Measurements from ENCODE around the gene EPS8.

Gene EPS8

DNA sequence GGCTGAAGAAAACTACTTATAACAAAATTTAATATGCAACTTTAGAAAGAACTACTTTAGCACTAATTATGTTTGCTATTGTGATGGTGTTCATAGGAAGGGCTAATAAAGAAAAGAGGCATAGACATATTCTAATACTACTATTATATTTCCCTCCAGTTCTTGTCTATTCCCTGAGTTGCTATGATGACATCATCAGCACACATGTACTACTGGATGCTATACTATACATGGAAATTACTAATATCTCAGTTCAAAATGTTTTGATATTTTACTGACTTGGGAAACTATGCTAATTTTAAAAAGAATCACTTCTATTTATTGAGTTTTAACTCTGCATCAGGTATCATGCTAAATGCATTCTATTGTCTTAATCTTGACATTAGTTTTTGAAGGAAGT is 101.6 kb downstream of the EPS8 start:
- no peak for DNase-seq

DNA sequence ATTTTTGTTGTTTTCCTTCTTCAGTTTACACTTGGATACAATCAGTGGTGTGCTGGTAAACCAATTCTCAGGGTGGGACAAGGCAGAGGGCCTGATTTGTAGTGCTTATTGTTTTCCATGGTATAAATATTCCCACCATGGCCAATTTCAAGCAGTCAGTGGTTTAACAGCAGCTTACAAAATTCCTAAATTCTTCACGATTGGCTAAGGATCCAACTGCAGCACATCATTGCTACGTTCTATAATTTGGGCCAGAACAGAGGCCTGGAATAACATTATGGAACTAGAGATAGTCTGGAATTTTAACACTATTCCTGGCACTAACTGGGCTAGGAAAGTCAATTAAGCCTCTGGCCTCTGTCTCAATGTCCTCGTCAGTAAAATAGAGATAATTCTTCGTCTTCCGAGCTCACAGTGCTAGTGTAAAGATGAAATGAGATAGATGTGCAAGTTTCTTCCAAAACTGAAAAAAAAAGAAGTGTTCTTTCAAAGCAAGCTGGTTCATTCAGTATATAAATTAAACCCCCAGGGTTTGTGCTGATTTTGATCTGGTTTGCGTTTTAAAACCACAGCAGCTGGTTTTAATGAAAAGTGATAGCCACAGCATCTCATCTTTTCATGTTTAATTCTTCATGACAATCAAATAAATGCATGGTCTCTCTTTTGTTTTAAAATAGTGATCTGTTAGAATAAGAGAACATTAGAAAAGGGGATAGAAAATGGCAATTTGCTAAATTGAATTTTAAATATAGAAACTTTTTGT is 104.1 kb downstream of the EPS8 start:
- DNase-seq, result no peak

DNA sequence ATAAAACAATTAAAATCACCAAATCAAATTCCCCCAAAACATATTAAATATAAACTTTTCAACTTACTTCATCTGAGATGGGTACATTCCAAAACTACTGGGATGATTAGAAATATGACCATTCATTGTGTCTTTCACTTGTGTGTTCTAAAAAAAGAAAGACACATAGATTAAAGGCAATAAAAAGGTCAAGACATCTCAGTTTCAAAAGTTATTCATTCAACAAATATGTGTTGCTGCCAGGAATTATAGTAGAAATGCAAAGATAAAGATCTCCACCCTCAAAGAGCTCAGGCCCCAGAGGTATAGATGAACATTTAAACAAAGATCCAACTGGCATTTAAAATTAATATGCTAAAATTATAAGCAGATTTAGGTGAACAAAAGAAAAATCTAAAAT is 106.4 kb downstream of the EPS8 start:
- no peak for DNase-seq

DNA sequence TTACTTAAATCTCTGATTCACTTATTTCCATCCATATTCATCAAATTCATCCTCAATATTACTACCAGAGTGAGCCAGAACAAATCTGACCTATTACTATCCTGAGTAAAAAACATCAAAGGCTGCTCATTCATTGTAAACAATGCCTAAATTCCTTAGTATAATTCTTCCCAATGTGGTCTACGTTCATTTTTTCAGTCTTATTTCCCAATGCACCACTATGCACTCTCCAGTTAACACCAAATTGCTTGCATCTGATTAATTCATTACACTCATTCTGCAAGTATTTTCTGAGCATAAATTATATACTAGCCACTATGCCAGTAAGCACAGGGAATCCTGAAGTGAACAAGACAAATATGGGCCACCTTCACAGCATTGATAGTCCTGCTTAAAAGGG is 110.0 kb downstream of the EPS8 start:
- no peak for DNase-seq

DNA sequence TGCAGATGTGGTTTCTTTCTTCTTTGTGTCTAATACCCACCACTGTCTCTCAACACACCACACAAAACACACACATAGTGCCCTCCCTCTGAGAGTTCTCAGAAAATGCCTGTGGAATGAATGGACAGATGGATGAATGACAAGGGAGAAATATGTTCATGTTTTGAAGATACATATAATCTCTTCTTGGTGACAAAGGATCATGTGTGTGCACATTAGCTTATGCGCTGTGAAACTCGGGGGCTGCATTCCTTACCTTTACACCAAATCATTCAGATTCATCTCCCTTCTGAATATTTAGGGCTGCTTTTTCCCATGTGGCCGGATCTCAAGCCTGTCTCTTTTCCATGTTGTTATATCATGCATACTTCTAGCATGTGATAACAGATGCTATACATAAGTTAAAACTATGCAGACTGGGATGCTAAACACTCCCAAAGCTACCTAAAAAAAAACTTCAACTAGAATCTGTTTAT is 111.4 kb downstream of the EPS8 start:
- no peak for DNase-seq

DNA sequence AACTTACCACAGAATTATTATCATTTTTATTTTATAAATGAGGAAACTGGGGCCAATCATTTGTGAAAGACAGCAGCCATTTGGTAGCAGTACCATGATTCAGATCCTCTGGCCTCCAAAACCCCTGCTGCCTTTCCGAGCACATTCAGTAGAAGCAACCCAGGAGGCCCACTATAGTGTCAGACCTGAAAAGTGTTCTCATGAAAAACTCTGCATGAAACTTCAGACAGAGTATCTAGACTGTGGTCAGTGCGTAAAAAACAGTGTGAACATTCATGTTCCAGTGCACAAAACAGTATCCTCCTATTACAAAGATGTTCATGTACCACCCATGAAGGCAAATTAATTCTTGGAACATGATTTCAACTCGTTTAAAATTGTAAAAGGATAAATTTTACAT is 112.0 kb downstream of the EPS8 start:
- DNase-seq, result no peak

DNA sequence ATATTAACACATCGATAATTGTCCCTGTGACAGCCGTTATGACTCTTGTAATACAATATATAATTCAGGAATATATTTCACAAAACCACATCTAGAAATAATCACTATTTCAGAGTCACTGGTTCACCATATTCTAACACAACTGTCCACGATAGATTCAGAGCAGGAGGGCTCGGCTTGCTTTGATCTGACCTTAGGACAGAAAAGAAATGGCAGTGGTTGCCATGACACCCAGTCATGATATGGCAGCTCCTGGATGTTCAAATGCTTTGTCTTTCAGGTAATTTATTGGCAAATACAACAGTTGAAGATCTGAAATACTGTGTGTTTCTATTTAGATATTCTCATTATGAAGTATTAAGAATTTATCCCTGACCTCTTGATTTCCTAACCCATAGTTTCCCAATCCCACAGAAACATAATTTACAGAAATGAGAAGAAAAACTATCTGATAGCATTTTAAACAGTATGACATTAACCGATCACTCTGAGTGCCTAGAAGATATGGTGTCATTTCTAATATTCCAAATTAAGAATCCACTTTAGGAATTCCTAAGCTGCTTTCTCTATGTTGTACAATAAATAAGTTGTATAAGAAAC is 116.4 kb downstream of the EPS8 start:
- DNase-seq, result no peak

DNA sequence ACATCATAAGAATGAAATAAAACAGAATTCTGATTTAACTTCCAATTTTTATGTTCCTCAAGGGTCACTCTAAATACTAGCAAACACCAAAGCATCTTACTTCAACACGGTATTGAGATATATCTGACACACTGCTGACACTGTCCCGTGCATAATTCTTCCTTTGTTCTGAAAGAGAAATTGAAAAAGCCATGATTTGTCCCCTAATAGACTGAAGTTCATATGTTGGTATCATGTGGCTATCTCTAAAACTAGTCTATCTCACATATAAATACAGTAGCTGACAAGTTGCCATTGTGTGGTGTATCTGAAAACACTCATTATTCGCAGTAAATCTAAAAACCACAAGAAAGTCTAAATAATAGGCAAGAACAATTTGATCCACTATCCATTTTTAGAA is 118.4 kb downstream of the EPS8 start:
- DNase-seq, result no peak

DNA sequence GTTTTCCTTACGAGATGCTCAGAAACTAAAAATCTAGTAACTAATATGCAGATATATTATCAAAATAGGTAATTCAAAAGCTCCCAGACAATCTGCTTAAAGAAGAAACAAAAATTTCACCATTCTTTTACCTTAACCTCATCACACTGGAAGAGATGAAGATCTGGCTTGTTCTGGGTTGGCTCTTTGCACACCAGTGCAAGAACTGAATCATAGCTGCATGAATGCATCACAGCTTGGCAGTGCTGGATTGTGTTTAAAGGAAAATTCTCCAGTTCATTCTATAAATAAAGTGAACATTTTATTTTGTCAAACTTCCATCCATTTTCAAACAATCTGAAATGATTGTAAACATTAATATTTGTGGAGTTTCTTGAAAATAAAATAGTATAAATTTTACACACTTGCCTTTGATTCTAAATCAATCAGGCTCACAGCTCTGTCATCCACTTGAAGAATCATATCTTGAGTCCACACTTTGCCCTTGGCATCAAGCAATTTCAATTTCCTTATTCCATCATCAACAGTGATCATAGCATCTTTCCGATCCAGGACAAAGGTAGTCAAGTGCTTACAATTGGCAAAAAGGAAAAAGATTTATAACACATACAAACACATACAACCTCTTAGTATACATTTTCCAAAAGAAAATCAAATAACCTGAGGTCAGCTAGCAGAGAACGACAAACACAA is 119.8 kb downstream of the EPS8 start:
- DNase-seq, result no peak

DNA sequence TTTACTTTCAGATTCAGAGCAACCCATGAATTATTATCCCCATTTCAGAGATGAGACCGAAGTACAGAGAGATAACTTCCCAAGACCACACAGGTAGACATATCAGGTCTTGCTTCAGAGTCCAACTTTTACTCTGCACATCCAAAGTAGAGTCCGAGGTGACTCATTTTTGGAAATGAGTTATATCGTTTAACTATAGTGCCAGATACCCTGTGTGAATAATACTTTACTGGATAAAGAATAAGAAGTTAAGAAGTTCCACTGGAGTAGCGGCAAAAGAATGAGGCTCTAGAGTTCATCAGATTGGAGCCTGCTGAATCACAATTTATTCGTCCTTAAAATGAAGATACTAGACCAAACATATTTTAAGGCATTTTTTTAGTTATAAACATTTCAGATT is 124.7 kb downstream of the EPS8 start:
- no peak for DNase-seq

DNA sequence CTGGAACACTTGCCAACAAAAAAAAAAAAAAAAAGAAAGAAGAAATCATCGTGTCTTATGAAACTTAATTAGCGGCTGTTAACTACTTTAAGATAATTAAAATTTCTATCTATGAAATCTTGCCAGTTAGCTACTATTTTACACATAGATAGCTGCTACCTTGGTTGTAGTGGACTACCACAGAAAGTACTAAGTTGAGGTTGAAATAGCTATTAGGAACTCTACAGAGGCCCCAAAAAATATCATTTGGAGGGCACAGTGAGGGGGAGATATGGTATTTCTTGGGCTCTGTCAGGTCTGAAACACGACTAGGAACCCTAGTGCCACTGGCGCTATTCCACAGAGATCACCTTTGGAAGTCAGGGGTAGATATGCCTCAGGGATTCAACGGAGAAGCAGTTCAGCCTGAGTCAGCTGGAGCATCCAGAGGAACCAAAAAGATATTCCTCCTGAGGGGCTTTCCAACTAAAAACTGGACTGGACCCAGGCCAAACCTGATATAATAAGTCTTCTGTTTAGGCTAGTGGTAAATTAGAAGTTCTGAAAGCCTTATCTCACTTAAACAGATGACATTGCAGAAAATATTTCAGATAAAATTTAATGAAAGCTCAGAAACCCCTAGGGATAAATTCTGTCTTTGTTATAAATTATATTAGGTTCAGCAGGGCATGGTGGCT is 126.1 kb downstream of the EPS8 start:
- DNase-seq, result no peak

DNA sequence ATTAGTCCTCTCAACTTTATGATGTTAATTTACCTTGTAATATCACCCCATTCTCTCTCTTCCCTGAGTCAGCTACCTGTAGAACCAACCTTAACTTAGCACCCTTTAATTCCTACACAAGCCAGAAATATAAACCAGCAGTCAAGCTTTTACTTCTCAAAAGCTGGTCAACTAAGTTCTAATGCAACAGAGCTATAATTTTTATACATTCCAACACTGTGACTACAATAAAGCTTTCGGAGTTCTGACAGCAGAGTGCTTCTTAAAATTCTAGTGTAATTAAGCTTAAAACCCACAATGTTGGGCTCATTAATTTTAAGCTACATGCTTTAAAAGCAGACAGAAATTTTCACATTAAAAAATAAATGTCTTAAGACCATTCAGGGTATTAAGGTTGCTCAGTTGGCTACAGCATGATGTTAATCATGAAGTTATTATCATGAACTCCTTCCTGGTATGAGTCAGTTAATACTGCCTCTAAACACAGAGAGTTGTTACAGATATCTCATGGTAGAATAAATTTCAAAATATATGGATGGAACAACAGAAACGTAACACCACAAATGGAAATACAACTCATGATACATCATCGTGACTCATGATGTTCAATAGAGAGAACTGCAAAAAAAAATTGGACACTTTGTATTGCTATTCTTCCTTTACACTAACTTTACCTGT is 126.7 kb downstream of the EPS8 start:
- DNase-seq, result no peak

DNA sequence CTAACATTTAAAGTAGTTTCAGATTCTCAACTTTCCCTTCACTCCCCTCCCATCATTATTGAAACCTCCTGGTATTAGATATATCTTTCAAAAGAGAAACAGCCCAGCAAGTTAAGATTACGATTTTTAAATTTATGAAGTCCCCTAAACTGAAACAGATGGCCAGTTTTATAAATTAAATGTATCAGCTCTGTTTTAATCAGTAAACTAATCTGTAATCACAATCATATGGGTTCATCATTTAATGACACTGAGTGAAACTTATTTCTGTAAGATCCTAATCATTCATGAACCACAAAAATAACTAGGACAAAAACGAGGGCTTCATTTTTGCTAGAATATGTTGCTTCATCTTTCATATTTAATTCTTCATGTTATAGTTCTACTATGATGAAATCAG is 137.8 kb downstream of the EPS8 start:
- no peak for DNase-seq

DNA sequence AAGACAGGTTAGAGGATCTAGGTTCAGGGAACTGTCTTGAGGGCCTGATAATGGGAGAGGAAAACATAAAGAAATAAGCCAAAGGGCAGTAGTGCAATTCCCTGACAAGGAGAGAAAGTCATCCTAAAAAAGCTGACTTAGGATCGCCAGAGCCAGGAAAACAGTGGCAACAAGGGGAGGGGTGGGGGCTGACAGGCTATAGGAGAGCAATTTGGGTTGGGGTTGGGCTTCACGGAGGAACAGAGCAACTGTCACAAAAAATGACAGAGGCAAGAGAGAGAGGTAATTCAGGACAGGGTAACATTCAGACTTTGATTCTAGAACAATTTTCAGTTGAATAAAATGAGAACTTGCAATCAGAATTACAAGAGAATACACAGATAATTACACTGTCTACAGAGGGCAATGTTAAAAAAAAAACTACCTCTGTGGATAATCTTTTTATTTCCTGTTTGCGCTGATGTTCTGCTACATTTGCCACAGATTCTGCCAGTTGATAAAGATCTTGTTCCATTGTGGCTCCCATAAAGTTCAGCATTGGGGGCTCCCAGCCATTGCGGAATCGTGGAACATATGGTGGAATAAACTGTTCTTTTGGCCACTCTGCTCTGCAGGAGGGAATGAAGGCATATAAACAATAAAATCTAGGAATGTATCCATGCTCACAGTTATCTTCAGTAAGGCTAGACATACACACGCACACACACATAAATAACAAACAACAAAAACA is 138.6 kb downstream of the EPS8 start:
- DNase-seq, result no peak

DNA sequence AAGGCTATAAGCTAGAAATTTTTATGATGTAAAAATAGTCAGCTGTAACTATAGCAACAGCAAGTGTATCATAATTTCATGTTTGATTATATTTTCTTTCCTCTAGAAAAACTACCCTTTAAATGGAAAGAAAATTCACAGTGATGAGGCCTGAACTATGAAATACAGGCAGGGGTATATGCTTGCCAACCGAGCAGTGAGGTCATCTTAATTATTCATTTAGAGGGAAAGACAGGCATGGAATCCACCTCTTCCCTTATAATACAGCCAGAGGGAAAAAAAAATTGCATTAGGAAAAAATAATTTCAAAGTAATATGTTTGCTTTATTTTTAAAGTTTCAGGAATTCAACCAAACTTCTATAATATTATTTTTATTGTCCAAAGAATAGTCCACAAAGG is 139.8 kb downstream of the EPS8 start:
- no peak for DNase-seq

DNA sequence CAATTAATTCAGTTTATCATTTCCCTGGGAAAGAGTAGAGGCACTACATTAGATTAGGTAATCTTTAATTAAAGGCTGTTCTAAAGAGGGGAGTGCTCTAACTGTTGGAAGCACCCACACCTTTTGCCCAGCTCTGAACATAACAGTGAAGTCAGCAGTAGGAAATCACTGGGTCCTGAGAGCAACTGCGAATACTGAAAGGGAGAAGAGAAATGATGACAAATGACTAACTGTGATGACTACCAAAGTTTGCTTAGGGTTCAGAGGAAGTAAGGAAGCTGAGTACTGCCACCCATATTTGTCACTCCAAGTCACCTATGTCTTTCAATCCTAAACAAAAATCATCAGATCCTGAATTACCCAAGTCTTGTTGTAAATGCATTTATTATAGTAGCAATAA is 140.6 kb downstream of the EPS8 start:
- DNase-seq, result no peak

DNA sequence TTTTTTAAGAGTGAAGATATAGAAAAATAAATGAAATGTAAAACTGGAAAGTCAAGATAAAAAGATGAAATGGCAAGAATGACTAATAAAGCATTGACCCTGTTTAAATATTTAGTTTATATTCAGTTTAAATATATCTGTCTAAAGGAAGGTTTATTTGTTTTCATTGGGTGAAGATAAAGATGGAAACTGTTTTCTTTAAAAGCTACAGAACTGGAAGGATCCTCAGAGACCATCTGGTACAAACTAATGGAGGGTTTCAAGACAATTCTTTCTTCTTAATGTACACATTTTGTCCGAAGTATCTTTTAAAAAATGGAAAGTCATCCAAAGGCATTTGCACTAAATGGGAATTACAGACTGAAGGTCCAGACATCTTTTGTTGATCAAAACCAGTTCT is 142.6 kb downstream of the EPS8 start:
- DNase-seq, result no peak

DNA sequence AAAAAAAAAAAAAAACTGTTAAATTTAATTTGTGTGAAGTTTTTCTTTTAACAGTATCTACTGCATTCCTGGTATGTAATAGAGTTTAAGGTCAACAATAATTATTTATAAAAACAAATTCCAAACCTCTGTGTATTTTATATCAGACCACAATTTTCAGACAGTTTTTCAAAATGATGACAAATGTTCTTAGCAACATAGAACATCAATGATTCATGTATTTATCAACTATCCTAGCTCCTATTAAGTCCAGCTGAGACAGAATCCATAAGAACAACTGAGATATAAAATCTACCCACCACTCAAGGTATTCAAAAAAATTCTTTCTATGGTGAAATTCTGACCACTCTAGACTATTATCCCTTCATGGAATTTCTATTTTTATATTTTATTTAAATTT is 144.5 kb downstream of the EPS8 start:
- no peak for DNase-seq

DNA sequence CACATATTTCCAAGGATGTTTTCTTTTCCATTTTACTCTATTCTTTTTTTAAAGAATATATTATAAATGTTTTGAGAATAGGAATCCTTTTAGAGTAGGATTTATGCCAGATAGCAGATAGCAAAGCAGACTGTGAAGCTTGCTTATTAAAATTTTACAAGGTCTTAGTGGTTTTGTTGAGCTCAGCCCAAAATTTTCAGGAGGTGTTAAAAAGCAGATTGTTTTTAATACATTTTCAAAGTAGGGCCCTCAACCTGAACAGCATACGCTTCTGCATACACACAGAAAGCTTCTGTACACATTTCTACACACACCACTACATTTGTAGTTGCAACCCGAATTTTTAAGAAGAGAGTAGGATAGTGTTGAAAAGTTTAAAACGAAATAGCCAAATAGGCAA is 151.0 kb downstream of the EPS8 start:
- no peak for DNase-seq

DNA sequence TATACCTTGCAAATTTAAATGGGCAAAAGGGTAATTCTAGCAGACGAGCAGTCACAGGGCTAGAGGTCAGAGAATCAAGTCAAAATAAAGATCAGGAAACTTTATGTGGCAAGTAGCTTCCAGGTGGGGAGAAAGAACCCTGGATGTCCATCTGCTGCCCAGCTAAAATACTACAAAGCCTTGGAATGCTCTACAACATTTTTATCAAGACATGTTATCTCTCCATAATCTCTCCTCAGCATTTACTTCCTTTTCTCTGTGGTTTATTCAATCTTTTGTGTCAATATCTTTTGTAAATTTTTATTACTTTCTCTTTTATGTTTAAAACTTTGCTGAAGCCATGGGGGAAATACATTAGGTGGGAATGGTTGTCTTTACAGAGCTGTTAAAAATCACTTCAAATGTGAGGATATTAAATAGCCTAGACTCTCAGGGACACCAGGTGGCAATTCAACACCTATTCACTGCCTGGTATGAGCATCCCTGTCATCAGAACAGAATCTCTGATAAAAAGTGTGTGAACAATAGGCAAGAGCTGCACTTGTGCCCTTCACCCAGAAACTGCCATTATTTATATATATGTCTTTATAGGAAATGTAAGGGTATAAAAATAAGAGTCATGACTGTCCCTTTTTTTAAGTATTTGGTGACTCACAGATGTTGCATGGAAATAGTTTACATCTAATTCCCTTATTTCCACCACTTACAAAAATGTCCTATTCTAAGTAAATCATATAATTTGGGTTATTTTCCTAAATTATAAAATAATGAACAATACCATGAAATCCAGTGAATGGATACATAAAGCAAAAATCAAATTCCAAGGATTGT is 152.9 kb downstream of the EPS8 start:
- no peak for DNase-seq

DNA sequence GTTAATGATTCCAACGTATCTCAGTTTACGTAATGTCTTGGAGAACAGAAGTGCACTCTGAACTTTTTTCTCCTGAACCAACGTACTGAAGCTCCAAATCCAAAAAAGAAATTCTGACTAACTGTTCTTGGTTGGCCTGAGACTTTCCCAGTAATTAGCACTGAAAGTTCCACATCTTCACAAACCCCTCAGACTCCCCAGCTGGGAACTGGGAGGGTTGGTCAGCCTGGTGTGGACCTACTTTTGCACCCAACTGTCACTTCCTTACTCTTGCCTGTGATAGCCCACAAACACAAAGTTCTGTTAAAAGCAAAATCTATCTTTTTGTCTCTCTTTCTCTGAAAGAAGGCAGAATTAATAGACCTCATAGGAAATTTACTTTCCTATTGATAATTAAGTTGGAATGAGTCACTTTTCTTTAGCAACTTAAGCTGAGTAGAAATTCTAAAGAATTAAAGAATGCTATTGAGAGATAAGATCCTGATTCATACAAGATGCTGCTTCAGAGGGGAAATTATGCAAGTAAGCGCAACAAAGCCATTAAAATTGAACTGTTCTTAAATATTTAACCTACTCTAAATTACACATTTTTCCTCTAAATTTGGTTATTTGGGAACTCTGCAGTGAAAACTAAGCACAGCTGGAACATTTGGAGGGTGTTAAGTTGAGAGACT is 155.0 kb downstream of the EPS8 start:
- DNase-seq, result no peak

Measured in activated T-cell treated with anti-CD3 and anti-CD28 coated beads for 4 hours (primary cell).